ENCODE data around the gene NOXA1.
"Not testable (repeated sequence)": the region's sequence is repeated elsewhere in the genome, so short reads cannot be mapped to it uniquely, and the experiment has no call there.

Gene NOXA1

GRCh38 chr9:137383784-137384756, 39.1 kb upstream of the NOXA1 start:
- H3K4me3 ChIP-seq (replicated peaks; ENCODE audit: low read depth, low read length), result no peak overlapping the region
- DNase-seq (ENCODE audit: extremely low read depth, low read depth), result no peak
- TF ChIP-seq CTCF (IDR thresholded peaks at IDR 0.05; ENCODE audit: low read depth, low read length, missing control alignments), result no peak

- no peak for DNase-seq (ENCODE audit: extremely low read depth, low read depth)
- no peak overlapping the region for H3K4me3 ChIP-seq (replicated peaks; ENCODE audit: low read depth, low read length)
- no peak for TF ChIP-seq CTCF (IDR thresholded peaks at IDR 0.05; ENCODE audit: low read depth, low read length, missing control alignments)
These were observed 38.0 kb upstream of the NOXA1 start for GRCh38 chr9:137385061-137385655.

DNA sequence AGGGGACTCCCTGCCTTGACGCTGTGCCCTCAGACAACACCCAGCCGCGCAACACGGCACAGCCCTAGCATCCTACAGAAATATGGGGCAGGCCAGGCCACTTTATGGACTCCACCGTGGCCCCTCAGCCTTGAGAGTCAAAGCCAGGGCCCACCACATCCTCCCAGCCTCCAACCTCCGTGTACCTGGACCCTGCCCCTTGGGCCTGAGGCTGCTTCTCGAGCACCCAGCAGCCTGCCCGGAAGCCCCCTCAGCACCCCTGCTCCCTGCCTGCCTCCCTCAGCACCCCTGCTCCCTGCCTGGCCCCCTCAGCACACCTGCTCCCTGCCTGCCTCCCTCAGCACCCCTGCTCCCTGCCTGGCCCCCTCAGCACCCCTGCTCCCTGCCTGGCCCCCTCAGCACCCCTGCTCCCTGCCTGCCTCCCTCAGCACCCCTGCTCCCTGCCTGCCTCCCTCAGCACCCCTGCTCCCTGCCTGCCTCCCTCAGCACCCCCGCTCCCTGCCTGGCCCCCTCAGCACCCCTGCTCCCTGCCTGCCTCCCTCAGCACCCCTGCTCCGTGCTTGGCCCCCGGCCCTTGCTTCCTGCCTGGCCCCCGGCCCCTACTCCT, 36.6 kb upstream of the NOXA1 start:
- not testable (repeated sequence) for H3K4me3 ChIP-seq (replicated peaks; ENCODE audit: low read depth, low read length); DNase-seq (ENCODE audit: extremely low read depth, low read depth)

- DNase-seq (ENCODE audit: extremely low read depth, low read depth), result no peak
- H3K4me3 ChIP-seq (replicated peaks; ENCODE audit: low read depth, low read length), result no peak overlapping the region
- TF ChIP-seq CTCF (IDR thresholded peaks at IDR 0.05; ENCODE audit: low read depth, low read length, missing control alignments), result no peak
These were observed 35.9 kb upstream of the NOXA1 start for GRCh38 chr9:137387114-137387890.

GRCh38 chr9:137387891-137388560, 35.2 kb upstream of the NOXA1 start:
- no peak for TF ChIP-seq CTCF (IDR thresholded peaks at IDR 0.05; ENCODE audit: low read depth, low read length, missing control alignments)
- DNase-seq (ENCODE audit: extremely low read depth, low read depth), result no peak
- H3K4me3 ChIP-seq (replicated peaks; ENCODE audit: low read depth, low read length), result no peak overlapping the region

- DNase-seq (ENCODE audit: extremely low read depth, low read depth), result no peak
- H3K4me3 ChIP-seq (replicated peaks; ENCODE audit: low read depth, low read length), result no peak overlapping the region
- TF ChIP-seq CTCF (IDR thresholded peaks at IDR 0.05; ENCODE audit: low read depth, low read length, missing control alignments), result no peak
These were observed 34.4 kb upstream of the NOXA1 start for GRCh38 chr9:137388589-137389427.
